ENCODE data around the gene PTPN14.

DNA sequence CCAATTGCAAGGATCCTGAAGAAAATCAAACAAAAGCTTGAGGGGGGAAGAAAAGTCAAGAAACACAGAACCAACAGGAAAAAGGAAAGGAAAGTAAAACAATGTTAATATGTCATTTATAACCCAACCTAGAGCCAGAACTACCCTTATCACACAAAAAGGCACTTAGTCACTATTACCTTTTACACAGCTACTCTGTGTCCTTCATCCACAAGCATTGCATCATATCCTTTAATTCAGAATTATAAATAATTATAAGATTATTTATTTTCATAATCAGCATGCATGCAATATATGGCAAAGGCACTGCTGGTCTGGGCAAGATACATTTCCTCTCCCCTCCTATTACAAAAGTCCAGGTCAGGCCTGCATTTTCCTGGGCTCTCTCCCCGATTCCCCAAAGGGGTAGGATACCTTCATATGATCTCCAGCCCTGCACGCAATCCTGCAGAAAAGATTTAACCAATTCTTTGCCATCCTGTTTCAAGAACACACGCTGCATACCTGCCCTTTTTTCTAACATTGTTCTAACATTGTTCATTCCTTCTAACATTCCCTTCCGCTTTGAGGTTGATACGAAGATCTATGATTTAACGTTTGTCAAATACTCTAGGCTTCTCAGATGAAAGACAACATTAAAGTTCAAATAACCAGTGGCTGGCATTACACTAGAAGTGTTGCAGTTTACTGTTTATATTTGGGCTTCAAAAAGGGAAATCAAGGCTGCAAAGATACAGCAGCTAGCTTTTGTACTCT, 4.3 kb downstream of the PTPN14 start:
- TF ChIP-seq CTCF (IDR thresholded peaks at IDR 0.05) (no peak), POLR2A (IDR thresholded peaks at IDR 0.05) (no peak)
